Activated CD4-positive, CD25-positive, alpha-beta regulatory T cell treated with anti-CD3 and anti-CD28 coated beads, Interleukin-2, amount 50 U/mL, for 24 hours (primary cell): Measurements from ENCODE around the gene TNFRSF11A.

Source experiments
- ATAC-seq, 2 donors: fragments of 150-1000 bp; cut with Tn5 transposase; one replicate each; pipeline ENCODE4 v1.10.0; 2021; ENCODE audit warnings: mild to moderate bottlenecking in 1 of 2, moderate library complexity in 1 of 2

The TNFRSF11A gene

GRCh38 chr18:62384610-62385097, 59.5 kb downstream of the TNFRSF11A start:
- no peak for ATAC-seq

- no peak for ATAC-seq
Measured at GRCh38 chr18:62386091-62386490, 61.0 kb downstream of the TNFRSF11A start.

- no peak for ATAC-seq
Measured at GRCh38 chr18:62386601-62387000, 61.5 kb downstream of the TNFRSF11A start.

- ATAC-seq, result no peak
Measured at GRCh38 chr18:62387257-62387656, 62.1 kb downstream of the TNFRSF11A start.

- ATAC-seq, result no peak
Measured at GRCh38 chr18:62388855-62389760, 64.0 kb downstream of the TNFRSF11A start.

- peak; percentile 60 to 77 for ATAC-seq
Measured at GRCh38 chr18:62389761-62390481, 64.8 kb downstream of the TNFRSF11A start.

- no peak for ATAC-seq
Measured at GRCh38 chr18:62394006-62394763, 69.1 kb downstream of the TNFRSF11A start.

GRCh38 chr18:62396381-62396780, 71.3 kb downstream of the TNFRSF11A start:
- ATAC-seq, result peak; percentile 93 to 94

GRCh38 chr18:62396967-62397366, 71.9 kb downstream of the TNFRSF11A start:
- ATAC-seq, result peak; percentile 37 to 40

GRCh38 chr18:62398291-62398690, 73.2 kb downstream of the TNFRSF11A start:
- no peak for ATAC-seq

- ATAC-seq, result no peak
Measured at GRCh38 chr18:62399276-62399675, 74.2 kb downstream of the TNFRSF11A start.

GRCh38 chr18:62399781-62400308, 74.7 kb downstream of the TNFRSF11A start:
- no peak for ATAC-seq

- ATAC-seq, result no peak
Measured at GRCh38 chr18:62400916-62401315, 75.8 kb downstream of the TNFRSF11A start.

GRCh38 chr18:62402342-62402948, 77.3 kb downstream of the TNFRSF11A start:
- ATAC-seq, result no peak

- ATAC-seq, result no peak
Measured at GRCh38 chr18:62403120-62403519, 78.0 kb downstream of the TNFRSF11A start.

- no peak for ATAC-seq
Measured at GRCh38 chr18:62404881-62405280, 79.8 kb downstream of the TNFRSF11A start.

- peak; percentile 48 for ATAC-seq
Measured at GRCh38 chr18:62407660-62408059, 82.5 kb downstream of the TNFRSF11A start.

GRCh38 chr18:62409821-62410220, 84.7 kb downstream of the TNFRSF11A start:
- ATAC-seq, result no peak

GRCh38 chr18:62412231-62412979, 87.3 kb downstream of the TNFRSF11A start:
- no peak for ATAC-seq

GRCh38 chr18:62413206-62413605, 88.1 kb downstream of the TNFRSF11A start:
- ATAC-seq, result no peak

- ATAC-seq, result no peak
Measured at GRCh38 chr18:62418258-62418657, 93.1 kb downstream of the TNFRSF11A start.
